ENCODE measurements around the gene DUOX1. TPM values are rescaled to one million over a fixed set of nuclear protein-coding genes. Genes with fewer than 3 reads are reported as not detected.

Gene DUOX1
- total and polyA plus RNA-seq, 4 donors = 0.02 to 0.94 (median 0.08) TPM; not detected in 1

DNA sequence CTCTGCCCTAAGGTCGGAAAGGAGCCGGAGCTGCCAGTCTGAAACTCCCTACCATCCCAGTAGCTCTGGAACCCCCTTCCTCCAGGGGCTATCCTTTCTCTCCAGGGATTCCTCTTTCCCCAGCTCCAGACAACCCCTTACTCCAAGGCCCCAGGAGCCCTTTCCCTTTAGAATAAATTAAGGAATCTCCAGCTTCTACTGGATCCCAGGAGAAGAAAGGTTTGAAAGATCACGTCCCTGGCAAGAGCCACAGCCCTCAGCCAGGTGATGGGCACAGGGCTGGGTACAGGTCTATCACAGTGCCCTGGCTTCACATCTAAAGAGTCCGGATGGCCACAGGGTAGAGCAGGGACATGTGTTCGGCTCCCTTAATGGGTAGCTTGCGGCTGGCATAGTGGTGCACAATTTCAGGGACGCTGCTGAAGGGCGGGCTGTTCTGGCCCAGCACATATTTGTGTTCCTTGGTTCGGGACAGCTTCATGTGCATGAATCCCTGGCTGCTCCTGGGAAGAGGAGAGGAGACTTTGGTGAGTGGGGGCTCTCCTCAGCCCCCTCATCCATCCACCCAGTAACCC, 37.9 kb downstream of the DUOX1 start:
- Histone ChIP-seq H3K9me3 (ENCODE audit: control insufficient read depth in 4 of 4, low read length in 3 of 4) (no peaks in the 10 kb centered on the region), H3K9ac (ENCODE audit: low read depth in 1 of 2, low read length in 2 of 2) (peak overlapping the region in 1 of 2 donors; percentile 68), H3K4me3 (ENCODE audit: low read depth in 1 of 3, low read length in 3 of 3) (peak overlapping the region in 2 of 3 donors; percentile 71), H3K4me1 (ENCODE audit: control insufficient read depth in 4 of 4, insufficient read depth in 4 of 4, low read length in 3 of 4) (peaks cover 2 to 12% (median 3%) of the 10 kb centered on the region in 4 donors), H3K27ac (ENCODE audit: low read depth in 1 of 2, low read length in 2 of 2) (peak overlapping the region; percentile 83 to 89), H3K27me3 (ENCODE audit: control insufficient read depth in 4 of 4, insufficient read depth in 4 of 4, low read length in 3 of 4) (no peaks in the 10 kb centered on the region), H3K36me3 (ENCODE audit: control insufficient read depth in 4 of 4, insufficient read depth in 3 of 4, low read depth in 1 of 4, low read length in 3 of 4) (peaks cover 0 to 2% (median 2%) of the 10 kb centered on the region in 4 donors)
- DNase-seq (ENCODE audit: low spot score) = no peak
- TF ChIP-seq, protein P1, sequence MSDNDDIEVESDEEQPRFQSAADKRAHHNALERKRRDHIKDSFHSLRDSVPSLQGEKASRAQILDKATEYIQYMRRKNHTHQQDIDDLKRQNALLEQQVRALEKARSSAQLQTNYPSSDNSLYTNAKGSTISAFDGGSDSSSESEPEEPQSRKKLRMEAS (IDR thresholded peaks at IDR 0.05) = no peak
- TF ChIP-seq, protein P2, sequence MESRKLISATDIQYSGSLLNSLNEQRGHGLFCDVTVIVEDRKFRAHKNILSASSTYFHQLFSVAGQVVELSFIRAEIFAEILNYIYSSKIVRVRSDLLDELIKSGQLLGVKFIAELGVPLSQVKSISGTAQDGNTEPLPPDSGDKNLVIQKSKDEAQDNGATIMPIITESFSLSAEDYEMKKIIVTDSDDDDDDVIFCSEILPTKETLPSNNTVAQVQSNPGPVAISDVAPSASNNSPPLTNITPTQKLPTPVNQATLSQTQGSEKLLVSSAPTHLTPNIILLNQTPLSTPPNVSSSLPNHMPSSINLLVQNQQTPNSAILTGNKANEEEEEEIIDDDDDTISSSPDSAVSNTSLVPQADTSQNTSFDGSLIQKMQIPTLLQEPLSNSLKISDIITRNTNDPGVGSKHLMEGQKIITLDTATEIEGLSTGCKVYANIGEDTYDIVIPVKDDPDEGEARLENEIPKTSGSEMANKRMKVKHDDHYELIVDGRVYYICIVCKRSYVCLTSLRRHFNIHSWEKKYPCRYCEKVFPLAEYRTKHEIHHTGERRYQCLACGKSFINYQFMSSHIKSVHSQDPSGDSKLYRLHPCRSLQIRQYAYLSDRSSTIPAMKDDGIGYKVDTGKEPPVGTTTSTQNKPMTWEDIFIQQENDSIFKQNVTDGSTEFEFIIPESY (IDR thresholded peaks at IDR 0.05) = no peak
- TF ChIP-seq FOXA2 (IDR thresholded peaks at IDR 0.05) = no peak
- WGBS = 69% methylated on average over 9 of the region's 9 CpGs

DNA sequence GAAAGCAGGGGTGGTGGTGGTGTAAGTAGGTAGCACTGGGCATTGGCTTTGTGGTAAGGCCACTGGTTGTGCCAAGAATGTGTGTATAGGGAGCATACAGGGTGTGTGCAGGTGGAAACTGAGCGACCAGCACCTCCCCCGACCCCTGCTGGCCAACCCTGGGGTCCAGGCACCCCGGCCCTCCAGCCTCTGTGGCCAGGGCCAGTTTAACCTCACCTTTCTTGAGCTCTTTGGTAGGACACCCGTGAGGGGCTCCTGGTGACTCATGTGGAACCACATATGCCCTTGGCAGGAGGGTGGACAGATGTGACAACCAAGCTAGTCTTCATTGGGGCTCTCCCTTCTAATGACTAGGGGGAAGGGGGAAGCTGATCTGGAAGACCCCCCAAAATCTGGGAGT, 38.5 kb downstream of the DUOX1 start:
- peaks cover 2 to 7% (median 2%) of the 10 kb centered on the region in 4 donors for H3K4me1 ChIP-seq (ENCODE audit: control insufficient read depth in 4 of 4, insufficient read depth in 4 of 4, low read length in 3 of 4)
- WGBS = 97% methylated on average over 4 of the region's 4 CpGs
- no peak overlapping the region for H3K4me3 ChIP-seq (ENCODE audit: low read depth in 1 of 3, low read length in 3 of 3)
- no peak for DNase-seq (ENCODE audit: low spot score)
- H3K9ac ChIP-seq (ENCODE audit: low read depth in 1 of 2, low read length in 2 of 2) = no peak overlapping the region
- TF ChIP-seq, protein P1 (IDR thresholded peaks at IDR 0.05) = no peak
- TF ChIP-seq JUND (IDR thresholded peaks at IDR 0.05) (no peak), RXRA (IDR thresholded peaks at IDR 0.05) (no peak), RAD21 (IDR thresholded peaks at IDR 0.05) (no peak), FOXA1 (IDR thresholded peaks at IDR 0.05) (no peak), HNF4A (conservative IDR thresholded peaks at IDR 0.05) (no peak), FOXA2 (IDR thresholded peaks at IDR 0.05) (no peak), GABPA (IDR thresholded peaks at IDR 0.05 in 1 of 2, conservative IDR thresholded peaks at IDR 0.05 in 1 of 2) (no peak), SP1 (IDR thresholded peaks at IDR 0.05) (no peak), HNF4G (IDR thresholded peaks at IDR 0.05) (no peak), EGR1 (IDR thresholded peaks at IDR 0.05; ENCODE audit: low read depth in 2 of 2) (no peak), NR2F2 (IDR thresholded peaks at IDR 0.05) (no peak)
- TF ChIP-seq, protein P3, sequence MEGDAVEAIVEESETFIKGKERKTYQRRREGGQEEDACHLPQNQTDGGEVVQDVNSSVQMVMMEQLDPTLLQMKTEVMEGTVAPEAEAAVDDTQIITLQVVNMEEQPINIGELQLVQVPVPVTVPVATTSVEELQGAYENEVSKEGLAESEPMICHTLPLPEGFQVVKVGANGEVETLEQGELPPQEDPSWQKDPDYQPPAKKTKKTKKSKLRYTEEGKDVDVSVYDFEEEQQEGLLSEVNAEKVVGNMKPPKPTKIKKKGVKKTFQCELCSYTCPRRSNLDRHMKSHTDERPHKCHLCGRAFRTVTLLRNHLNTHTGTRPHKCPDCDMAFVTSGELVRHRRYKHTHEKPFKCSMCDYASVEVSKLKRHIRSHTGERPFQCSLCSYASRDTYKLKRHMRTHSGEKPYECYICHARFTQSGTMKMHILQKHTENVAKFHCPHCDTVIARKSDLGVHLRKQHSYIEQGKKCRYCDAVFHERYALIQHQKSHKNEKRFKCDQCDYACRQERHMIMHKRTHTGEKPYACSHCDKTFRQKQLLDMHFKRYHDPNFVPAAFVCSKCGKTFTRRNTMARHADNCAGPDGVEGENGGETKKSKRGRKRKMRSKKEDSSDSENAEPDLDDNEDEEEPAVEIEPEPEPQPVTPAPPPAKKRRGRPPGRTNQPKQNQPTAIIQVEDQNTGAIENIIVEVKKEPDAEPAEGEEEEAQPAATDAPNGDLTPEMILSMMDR (IDR thresholded peaks at IDR 0.05; ENCODE audit: low read depth, low read length, missing input control) = no peak
- TF ChIP-seq, protein P4, sequence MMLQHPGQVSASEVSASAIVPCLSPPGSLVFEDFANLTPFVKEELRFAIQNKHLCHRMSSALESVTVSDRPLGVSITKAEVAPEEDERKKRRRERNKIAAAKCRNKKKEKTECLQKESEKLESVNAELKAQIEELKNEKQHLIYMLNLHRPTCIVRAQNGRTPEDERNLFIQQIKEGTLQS (IDR thresholded peaks at IDR 0.05) = no peak
- TF ChIP-seq, protein P2 (IDR thresholded peaks at IDR 0.05) = no peak
- H3K27me3 ChIP-seq (ENCODE audit: control insufficient read depth in 4 of 4, insufficient read depth in 4 of 4, low read length in 3 of 4) = no peaks in the 10 kb centered on the region
- H3K36me3 ChIP-seq (ENCODE audit: control insufficient read depth in 4 of 4, insufficient read depth in 3 of 4, low read depth in 1 of 4, low read length in 3 of 4) = peaks cover 0 to 6% (median 2%) of the 10 kb centered on the region in 4 donors
- H3K27ac ChIP-seq (ENCODE audit: low read depth in 1 of 2, low read length in 2 of 2) = no peak overlapping the region
- no peaks in the 10 kb centered on the region for H3K9me3 ChIP-seq (ENCODE audit: control insufficient read depth in 4 of 4, low read length in 3 of 4)
